D341Med (cell line): ENCODE results near the gene ANKUB1.
A peak's percentile ranks its signal among the peaks of the same experiment; 100 is the strongest.

Experiments
- DNase-seq: peaks from one replicate; pipeline ENCODE4 v3.0.0; 2012; ENCODE audit warnings: low spot score

ANKUB1 gene

GRCh38 chr3:149808209-149808829, 16.0 kb upstream of the ANKUB1 start:
- DNase-seq: peak; percentile 79

DNA sequence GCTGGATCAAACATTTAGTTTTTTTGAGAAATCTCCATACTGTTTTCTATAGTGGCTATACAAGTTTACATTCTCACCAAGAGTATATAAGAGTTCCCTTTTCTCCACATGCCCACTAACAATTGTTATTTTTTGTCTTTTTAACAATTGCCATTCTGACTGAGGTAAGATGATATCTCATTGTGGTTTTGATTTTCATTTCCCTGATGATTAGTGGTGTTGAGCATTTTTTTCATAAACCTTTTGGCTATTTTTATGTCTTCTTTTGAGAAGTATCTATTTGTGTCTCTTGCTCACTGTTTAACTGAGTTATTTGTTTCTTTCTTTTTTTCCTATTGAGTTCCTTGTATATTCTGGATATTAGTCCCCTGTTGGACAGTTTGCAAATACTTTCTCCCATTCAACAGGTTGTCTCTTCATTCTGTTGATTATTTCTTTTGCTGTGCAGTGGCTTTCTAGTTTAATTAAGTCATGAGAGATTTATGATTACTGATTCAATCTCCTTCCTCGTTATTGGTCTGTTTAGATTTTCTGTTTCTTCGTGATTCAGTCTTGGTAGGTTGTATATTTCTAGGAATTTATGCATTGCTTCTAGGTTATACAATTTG, 13.9 kb upstream of the ANKUB1 start:
- no peak for DNase-seq

GRCh38 chr3:149801639-149802038, 9.3 kb upstream of the ANKUB1 start:
- DNase-seq: no peak

- DNase-seq: no peak
Measured at GRCh38 chr3:149801195-149801594, 8.8 kb upstream of the ANKUB1 start.

- DNase-seq: no peak
Measured at GRCh38 chr3:149800693-149801092, 8.3 kb upstream of the ANKUB1 start.

DNA sequence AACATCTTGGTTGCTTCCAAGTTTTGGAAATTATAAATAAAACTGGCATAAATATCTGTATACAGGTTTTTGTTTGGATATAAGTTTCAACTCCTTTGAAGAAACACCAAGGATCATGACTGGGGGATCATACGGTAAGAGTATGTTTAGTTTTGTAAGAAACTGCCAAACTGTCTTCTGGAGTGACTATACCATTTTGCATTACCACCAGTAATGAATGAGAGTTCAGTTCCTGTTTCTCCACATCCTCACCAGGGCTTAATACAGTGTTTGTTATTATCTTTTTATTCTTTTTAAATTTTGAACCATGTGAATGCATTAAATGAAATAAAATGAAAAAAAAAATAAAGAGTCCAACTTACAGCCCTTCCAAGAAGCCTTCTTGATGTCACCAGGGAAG, 3.7 kb upstream of the ANKUB1 start:
- no peak for DNase-seq

- DNase-seq: no peak
Measured at GRCh38 chr3:149790698-149791097, 1.7 kb downstream of the ANKUB1 start.

DNA sequence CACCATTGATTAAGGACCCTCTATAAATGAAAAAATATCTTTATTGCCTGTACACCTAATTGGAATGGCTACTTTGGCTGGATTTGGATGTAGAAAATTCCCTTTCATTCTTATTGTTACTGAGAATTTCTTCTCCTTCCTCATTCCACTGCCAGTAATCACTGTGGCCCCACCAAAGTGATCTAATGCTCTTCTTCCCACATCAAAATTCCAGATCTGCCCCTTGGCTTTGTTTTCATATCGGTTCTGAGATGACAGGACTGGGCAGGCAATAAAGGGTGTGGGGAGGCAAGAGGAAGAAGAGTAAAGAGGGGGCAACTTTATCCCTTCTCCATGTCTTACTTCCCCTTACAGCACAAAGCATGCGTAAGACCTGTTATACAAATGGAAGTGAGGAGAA, 2.1 kb downstream of the ANKUB1 start:
- DNase-seq: no peak

DNA sequence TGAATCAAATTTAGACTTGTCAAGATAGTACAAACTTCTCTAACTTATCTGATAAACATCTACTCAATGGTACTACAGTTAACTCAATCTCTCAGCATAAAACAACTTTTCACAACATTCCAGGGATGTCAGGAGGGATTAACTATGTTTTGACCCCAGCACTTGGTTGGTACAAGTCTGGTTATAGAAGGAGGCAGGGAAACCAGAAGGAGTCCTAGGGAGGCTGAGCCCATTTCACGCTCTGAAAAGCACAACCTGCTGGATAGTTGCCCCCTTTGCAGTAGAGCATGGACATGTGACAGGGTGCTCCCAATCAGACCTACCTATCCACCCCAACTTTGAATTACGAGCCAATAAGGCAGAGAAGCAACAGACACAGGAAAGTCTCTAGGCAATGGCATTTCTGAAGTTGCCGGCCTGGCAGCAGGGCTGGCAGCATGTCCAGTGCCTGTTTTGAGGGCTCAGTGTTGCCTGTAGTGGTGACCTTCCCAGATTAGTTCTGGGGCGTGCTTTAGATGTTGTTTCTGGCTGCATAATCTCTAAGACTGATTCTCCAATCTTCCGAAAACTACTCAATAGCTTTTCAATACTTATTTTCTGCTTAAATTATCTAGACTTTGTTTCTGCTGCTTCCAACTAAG, 8.2 kb downstream of the ANKUB1 start:
- no peak for DNase-seq

GRCh38 chr3:149783576-149783975, 8.8 kb downstream of the ANKUB1 start:
- DNase-seq: no peak

DNA sequence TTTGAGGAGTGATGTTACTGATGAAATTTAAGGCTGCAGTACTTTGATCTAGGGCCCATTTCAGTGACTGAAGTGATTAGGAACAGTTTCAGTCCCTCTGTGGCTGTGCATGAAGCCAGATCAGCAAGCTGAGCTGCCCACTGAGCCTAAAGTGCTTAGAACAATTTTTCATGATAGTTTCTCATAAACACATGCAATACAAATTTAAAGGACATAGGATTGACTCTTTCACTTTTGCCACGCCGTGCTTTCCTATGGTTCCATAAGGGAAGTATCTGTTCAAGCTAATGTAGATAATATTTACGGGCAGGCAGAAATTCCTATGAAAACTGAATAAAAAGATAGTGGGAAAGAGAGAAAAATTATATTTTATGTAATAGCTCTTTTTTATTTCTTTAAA, 10.6 kb downstream of the ANKUB1 start:
- no peak for DNase-seq

DNA sequence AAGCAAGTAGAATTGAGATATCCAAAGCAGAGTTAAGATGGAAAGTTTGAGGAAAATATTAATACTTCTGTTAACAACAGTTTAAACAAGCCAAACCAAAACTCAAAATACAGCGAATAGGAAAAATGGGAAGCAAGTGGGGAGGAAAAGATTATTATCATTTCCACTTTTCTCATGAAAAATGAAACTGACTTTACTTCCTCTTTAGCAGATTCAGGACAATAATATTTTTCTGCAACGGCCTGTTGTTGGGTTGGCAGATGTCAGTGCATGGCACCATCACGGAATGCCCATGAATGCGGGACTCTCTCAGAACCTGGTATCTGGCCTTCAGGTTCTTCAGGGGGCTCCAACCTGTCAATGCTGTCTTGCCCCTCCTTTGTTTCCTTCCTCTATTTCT, 11.1 kb downstream of the ANKUB1 start:
- DNase-seq: no peak

GRCh38 chr3:149777414-149778214, 14.7 kb downstream of the ANKUB1 start:
- no peak for DNase-seq

DNA sequence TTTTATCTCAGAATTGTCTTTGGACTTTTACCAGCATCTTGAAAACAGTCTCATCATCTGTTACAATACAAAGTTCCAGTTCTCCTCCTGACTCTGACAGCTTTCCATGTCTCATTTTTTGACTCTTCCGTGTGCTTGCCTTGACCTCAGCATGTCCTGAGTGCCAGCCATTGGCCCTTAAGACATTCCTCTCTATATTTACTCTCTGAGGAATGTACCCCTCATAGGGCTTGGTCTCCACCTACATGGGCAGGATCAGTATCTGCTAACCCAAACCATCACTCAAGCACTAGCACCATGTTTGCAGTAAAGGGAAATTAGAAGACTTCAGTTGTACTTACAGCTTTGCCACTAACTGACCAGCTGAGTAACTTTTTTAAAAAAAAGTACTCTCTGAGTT, 16.2 kb downstream of the ANKUB1 start:
- no peak for DNase-seq

DNA sequence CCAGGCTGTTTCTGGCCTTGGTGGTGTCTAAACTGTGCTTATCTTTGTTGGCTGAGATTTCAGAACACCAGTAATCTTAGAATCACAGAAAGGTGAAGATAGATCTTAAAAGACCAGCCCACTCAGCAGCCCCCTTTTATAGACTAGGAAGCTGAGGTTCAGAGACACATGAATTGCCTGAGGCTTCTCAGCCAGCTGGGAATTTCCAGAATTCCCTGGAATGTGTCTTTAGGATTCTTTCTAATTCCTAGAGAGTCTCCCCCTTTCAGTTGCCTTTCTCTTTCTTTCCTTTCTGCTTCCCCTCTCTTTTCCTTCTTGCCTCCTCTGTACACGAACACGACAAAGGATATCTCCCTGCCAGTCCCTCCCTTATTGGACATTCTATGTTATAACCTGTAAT, 19.5 kb downstream of the ANKUB1 start:
- DNase-seq: no peak

DNA sequence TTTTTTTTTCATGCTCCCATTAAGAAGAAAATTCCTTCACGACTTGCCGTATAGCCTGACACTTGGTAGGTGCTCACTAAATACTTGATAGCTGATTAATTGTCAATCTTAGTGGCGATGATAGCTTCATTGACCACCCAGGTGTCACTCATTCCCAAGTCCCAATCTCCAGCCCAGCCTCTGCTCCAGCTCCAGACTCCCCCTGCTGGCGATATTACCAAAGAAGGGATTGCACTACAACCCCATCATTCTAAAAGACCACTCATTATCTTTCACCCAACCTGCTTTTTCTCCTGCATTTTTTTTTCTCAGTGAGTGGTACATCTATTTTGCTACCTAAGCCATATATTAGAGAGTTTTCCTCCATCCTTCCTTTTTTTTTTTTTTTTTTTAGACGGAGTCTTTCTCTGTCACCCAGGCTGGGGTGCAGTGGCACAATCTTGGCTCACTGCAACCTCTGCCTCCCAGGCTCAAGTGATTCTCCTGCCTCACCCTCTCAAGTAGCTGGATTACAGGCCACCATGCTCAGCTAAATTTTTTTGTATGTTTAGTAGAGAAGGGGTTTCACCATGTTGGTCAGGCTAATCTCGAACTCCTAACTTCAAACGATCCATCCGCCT, 20.6 kb downstream of the ANKUB1 start:
- peak; percentile 74 for DNase-seq

DNA sequence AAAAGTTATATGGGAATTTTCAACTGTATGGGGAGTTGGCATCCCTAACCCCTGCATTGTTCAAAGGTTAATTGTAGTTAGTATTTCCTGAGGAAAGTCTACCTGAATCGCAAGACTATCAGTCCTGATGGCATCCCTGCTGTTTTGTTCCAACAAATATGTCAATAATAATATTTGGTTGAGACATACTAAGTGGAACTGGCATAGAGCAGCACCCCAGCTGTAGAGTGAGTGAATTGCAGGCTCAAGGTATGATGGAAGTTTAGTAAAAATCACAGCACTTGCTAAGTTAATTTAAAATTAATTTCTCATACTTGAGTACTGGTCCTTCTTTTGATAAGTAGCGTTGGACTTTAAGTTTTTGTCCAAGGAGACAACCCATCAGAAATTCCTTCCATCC, 22.1 kb downstream of the ANKUB1 start:
- DNase-seq: no peak

DNA sequence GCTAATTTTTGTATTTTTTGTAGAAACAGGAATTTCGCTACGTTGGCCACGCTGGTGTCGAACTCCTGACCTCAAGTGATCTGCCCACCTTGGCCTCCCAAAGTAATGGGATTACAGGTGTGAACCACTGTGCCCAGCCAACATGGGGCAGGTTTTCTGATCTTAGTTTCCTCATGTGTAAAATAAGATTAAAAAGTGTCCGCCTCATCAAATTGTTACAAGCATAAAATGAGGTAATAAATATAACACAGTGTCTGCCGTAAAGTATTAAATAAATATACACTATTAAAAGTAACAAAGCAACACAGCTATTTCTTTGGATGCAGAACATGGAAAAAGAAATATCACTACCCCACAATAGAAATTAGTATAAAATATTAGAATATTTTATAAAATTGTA, 23.6 kb downstream of the ANKUB1 start:
- DNase-seq: no peak

DNA sequence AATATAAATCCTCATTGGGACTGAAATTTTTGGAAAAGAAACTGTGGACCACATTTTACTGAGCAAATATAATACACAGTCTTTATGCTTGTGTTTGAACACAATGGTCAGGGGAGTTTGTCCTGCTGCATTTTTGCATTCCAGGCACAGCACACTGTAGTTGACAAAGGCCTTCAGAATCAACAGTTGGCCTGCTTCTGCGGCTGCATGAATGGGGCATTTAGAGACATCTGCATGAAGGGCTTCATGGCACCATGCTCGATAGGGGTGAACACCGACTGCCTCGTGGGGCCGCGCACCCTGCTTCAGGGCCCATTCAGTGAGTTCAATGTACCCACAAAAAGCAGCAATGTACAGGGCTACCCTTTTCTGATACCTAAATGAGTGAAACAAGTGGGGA, 24.6 kb downstream of the ANKUB1 start:
- no peak for DNase-seq

GRCh38 chr3:149765762-149766334, 26.5 kb downstream of the ANKUB1 start:
- no peak for DNase-seq

DNA sequence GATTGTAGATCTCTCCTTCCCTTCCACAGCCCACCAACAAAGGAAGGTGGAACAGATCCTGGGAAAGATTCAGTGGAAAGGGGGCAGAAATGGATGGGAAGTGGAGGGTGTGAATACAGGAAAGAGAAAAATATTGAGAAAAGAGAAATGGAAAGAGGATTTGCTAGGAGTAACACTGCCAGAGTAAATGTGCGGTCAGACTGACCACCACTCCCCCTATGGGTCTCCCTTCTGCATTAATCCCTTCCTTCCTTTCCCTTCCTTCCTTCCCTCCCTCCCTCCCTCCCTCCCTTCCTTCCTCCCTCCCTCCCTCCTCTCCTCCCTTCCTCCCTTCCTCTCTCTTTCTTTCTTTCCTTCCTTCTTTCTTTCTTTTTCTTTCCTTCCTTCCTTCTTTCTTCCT, 28.1 kb downstream of the ANKUB1 start:
- no peak for DNase-seq

- DNase-seq: no peak
Measured at GRCh38 chr3:149763565-149764195, 28.7 kb downstream of the ANKUB1 start.
